ENCODE data around the gene PIGC. TPM values are rescaled to one million over a fixed set of nuclear protein-coding genes. Genes with fewer than 3 reads are reported as not detected.
A peak's percentile ranks its signal among the peaks of the same experiment; 100 is the strongest.

Gene PIGC
- total and polyA plus RNA-seq, 10 of the 15 experiments (the other 5 are each of a cell fraction or from before 2014, with no cell fraction given): 11.0 to 37.3 (median 19.6) TPM

- Histone ChIP-seq H2AFZ (ENCODE audit: control insufficient read depth, low read depth, low read length) (peak overlapping the region; percentile 38), H3K4me3 (no peak overlapping the region), H3K27ac (ENCODE audit: control insufficient read depth, insufficient read depth) (no peak overlapping the region), H3K79me2 (ENCODE audit: control insufficient read depth, insufficient read depth, low read length) (no peaks in the 10 kb centered on the region), H4K20me1 (ENCODE audit: control insufficient read depth, insufficient read depth) (no peaks in the 10 kb centered on the region), H3K9ac (ENCODE audit: control insufficient read depth, insufficient read depth, low read length) (no peak overlapping the region), H3K27me3 (replicated peaks in 1 of 2; ENCODE audit: control insufficient read depth in 2 of 2, insufficient read depth in 2 of 2, low read length in 1 of 2) (no peaks in the 10 kb centered on the region), H3K36me3 (ENCODE audit: control insufficient read depth in 2 of 2, insufficient read depth in 2 of 2, low read length in 1 of 2) (no peaks in the 10 kb centered on the region), H3K4me2 (ENCODE audit: control insufficient read depth, insufficient read depth) (no peak overlapping the region), H3K4me1 (ENCODE audit: control insufficient read depth, insufficient read depth, low read length) (peaks cover 8% of the 10 kb centered on the region), H3K9me3 (replicated peaks; ENCODE audit: control insufficient read depth, insufficient read depth, low read length) (no peaks in the 10 kb centered on the region; the same call in 2 of the 3 replicates)
- ChIA-PET SMC1A (ENCODE audit: uncharacterized antibody, unreplicated experiment) (interaction anchor here (1.7 to 2.5 kb wide), 2 partner anchors 14 to 23 kb away, joined by 6 to 8 read pairs; no protein-coding TSS in a partner anchor), CTCF (interaction anchor here (0.9 to 7.1 kb wide), 4 partner anchors 16 to 424 kb away, joined by 3 to 66 read pairs (median 6); no protein-coding TSS in a partner anchor), POLR2A (no interaction called here), RAD21 (ENCODE audit: unreplicated experiment) (interaction anchor here (1.2 to 1.8 kb wide), 3 partner anchors 11 to 28 kb away, joined by 3 to 8 read pairs (median 7); partner anchors contain the start of gene PIGC)
- no peak for FAIRE-seq
- TF ChIP-seq ZNF687 (IDR thresholded peaks at IDR 0.05): no peak
- 0 out of 2 replicates have a peak, but pooled peaks have one; percentile 20 for TF ChIP-seq MLLT1 (IDR thresholded peaks at IDR 0.05)
- no peak for TF ChIP-seq NFXL1 (IDR thresholded peaks at IDR 0.05; ENCODE audit: borderline replicate concordance)
- no TSS peak for BruUV-seq (replicated peaks)
- in situ Hi-C loops (cut with MboI) (loop anchor here (25.0 kb wide), 1 partner anchor 640 kb away; the partner anchor contains the start of gene METTL13), intact Hi-C loops (cut with micrococcal nuclease; ENCODE audit: unreplicated experiment) (loop anchor here (10.0 kb wide), 1 partner anchor 622 kb away; no protein-coding TSS in a partner anchor)
- WGBS (ENCODE audit: insufficient coverage, insufficient replicate concordance, low lambda C conversion rate, missing lambda C conversion rate): 92% methylated on average over 2 of the region's 2 CpGs
- no peak for DNase-seq (ENCODE audit: low read depth, low spot score)
- ATAC-seq: peak; percentile 58
These were observed 16.7 kb downstream of the PIGC start for GRCh38 chr1:172427191-172427590.

Measured in GM12878 (cell line).